GM12878 (cell line): ENCODE results near the gene KIF25. TPM values are rescaled to one million over a fixed set of nuclear protein-coding genes. Genes with fewer than 3 reads are reported as not detected.

Experiments
- ATF7 ChIP-seq: fragments of 450-650 bp; IDR thresholded peaks from 2 replicates; pipeline ENCODE4 v1.6.1; 2016; ENCODE audit warnings: low read depth, mild to moderate bottlenecking
- CBX3 ChIP-seq: fragments of 200-600 bp; sonication (generic); IDR thresholded peaks from 2 replicates; pipeline ENCODE4 v1.6.1; 2016; ENCODE audit warnings: low read depth, borderline replicate concordance
- CREB1 ChIP-seq: IDR thresholded peaks from 2 replicates; pipeline ENCODE4 v1.6.1; 2012; ENCODE audit warnings: low read depth, mild to moderate bottlenecking, inconsistent platforms
- E4F1 ChIP-seq: fragments of 450-650 bp; IDR thresholded peaks from 2 replicates; pipeline ENCODE4 v1.6.1; 2018; ENCODE audit warnings: borderline replicate concordance, mild to moderate bottlenecking; ENCODE audit not compliant: partially characterized antibody
- EED ChIP-seq: sonication (generic); IDR thresholded peaks from 2 replicates; pipeline ENCODE4 v1.6.1; 2016; ENCODE audit warnings: antibody characterized with exemption, low read depth
- EGR1 ChIP-seq, 2 experiments: IDR thresholded peaks; 1 replicate in 1 of 2; 2 replicates in 1 of 2; pipeline ENCODE4 v1.6.1; 2011 to 2012; ENCODE audit warnings: low read depth in 2 of 2, low read length in 2 of 2, borderline replicate concordance in 1 of 2, mild to moderate bottlenecking in 1 of 2, moderate library complexity in 1 of 2
- HDAC2 ChIP-seq: fragments of 200-600 bp; sonication (generic); IDR thresholded peaks from 2 replicates; pipeline ENCODE4 v1.6.1; 2017
- JUND ChIP-seq: IDR thresholded peaks from 2 replicates; pipeline ENCODE4 v1.6.1; 2012; ENCODE audit warnings: low read depth, mild to moderate bottlenecking, low read length, improper control_type of control experiment, moderate library complexity
- KLF5 ChIP-seq: fragments of 450-650 bp; IDR thresholded peaks from 2 replicates; pipeline ENCODE4 v1.6.1; 2014; ENCODE audit warnings: mild to moderate bottlenecking; ENCODE audit not compliant: partially characterized antibody
- POU2F2 ChIP-seq: IDR thresholded peaks from 3 replicates; pipeline ENCODE4 v1.6.1; 2011; ENCODE audit warnings: low read depth, mild to moderate bottlenecking, low read length, borderline replicate concordance
- PRDM15 ChIP-seq: fragments of 450-650 bp; formaldehyde crosslinking; IDR thresholded peaks from 2 replicates; pipeline ENCODE4 v1.4.0; 2020; ENCODE audit warnings: mild to moderate bottlenecking, moderate library complexity
- polyA plus RNA-seq, 11 experiments: library from polyadenylated mRNA; depleted of rRNA in 4 of 11; unstranded in 6 of 11; stranded (reverse) in 5 of 11; fragments of >200 nt; fragmentation: Nextera tagmentation in 4 of 11; fragmentation: Illumina TruSeq in 1 of 11; extraction: Ambion mirVana in 4 of 11; extraction: Trizol in 1 of 11; gene quantifications; 1 replicate in 1 of 11; 2 replicates in 10 of 11; pipeline versions ENCODE4 v1.2.1 to v1.2.3, GENCODE V29; 2011 to 2016; ENCODE audit warnings: inconsistent platforms in 2 of 11, missing spikeins in 2 of 11, low read depth in 1 of 11
- total RNA-seq, 4 experiments: library from RNA; depleted of rRNA in 3 of 4; stranded (reverse); fragments of >200 nt in 3 of 4; fragmentation: Illumina TruSeq in 1 of 4; extraction: Trizol in 1 of 4; gene quantifications; 2 replicates each; pipeline versions ENCODE4 v1.2.1 to v1.2.3, GENCODE V29; 2013 to 2021

The KIF25 gene
- total and polyA plus RNA-seq, 10 of the 15 experiments (the other 5 are each of a cell fraction or from before 2014, with no cell fraction given): not detected

- TF ChIP-seq POU2F2: no peak
- no peak for TF ChIP-seq EGR1 (IDR thresholded peaks at IDR 0.05; ENCODE audit: borderline replicate concordance in 1 of 2, low read depth in 2 of 2, low read length in 2 of 2)
- no peak for TF ChIP-seq PRDM15 (CRISPR knock-in tag)
- no peak for TF ChIP-seq EED
- TF ChIP-seq ATF7: no peak
- no peak for TF ChIP-seq HDAC2
- TF ChIP-seq E4F1: no peak
- TF ChIP-seq JUND: no peak
- TF ChIP-seq KLF5: no peak
- TF ChIP-seq CBX3: no peak
- no peak for TF ChIP-seq CREB1
These were observed 27.2 kb upstream of the KIF25 start (continued) for GRCh38 chr6:167970230-167970629.
